Measurements from ENCODE around the gene PPP4R3A. TPM values are rescaled to one million over a fixed set of nuclear protein-coding genes. Genes with fewer than 3 reads are reported as not detected.
"Not testable (repeated sequence)": the region's sequence is repeated elsewhere in the genome, so short reads cannot be mapped to it uniquely, and the experiment has no call there.

The PPP4R3A gene
- total RNA-seq, 2 donors from 2014 or later = 79.3 to 90.9 TPM

GRCh38 chr14:91503000-91503504 is 7.1 kb downstream of the PPP4R3A start:
- Histone ChIP-seq H3K36me3 (no peaks in the 10 kb centered on the region), H3K27me3 (no peaks in the 10 kb centered on the region), H3K9ac (ENCODE audit: low read depth in 2 of 2, low read length in 2 of 2) (no peak overlapping the region), H3K9me3 (no peaks in the 10 kb centered on the region), H3K4me3 (no peak overlapping the region), H3K27ac (no peak overlapping the region), H3K4me1 (peaks cover 8% of the 10 kb centered on the region)
- intact Hi-C loops (cut with DNase I) = loop anchor here (10.0 kb wide), 1 partner anchor 412 kb away; no protein-coding TSS in a partner anchor
- no peak for DNase-seq
- TF ChIP-seq CTCF (IDR thresholded peaks at IDR 0.05) = no peak

- H3K4me1 ChIP-seq = peaks cover 8% of the 10 kb centered on the region
- no peak overlapping the region for H3K4me3 ChIP-seq
- no peak overlapping the region for H3K9ac ChIP-seq (ENCODE audit: low read depth in 2 of 2, low read length in 2 of 2)
- H3K27ac ChIP-seq = no peak overlapping the region
- H3K9me3 ChIP-seq = no peaks in the 10 kb centered on the region
- H3K36me3 ChIP-seq = no peaks in the 10 kb centered on the region
- no peaks in the 10 kb centered on the region for H3K27me3 ChIP-seq
- intact Hi-C loops (cut with DNase I) = loop anchor here (10.0 kb wide), 1 partner anchor 413 kb away; no protein-coding TSS in a partner anchor
- TF ChIP-seq CTCF (IDR thresholded peaks at IDR 0.05) = no peak
- DNase-seq = no peak
Observed at GRCh38 chr14:91501951-91502930, 7.9 kb downstream of the PPP4R3A start.

- no peaks in the 10 kb centered on the region for H3K27me3 ChIP-seq
- TF ChIP-seq CTCF (IDR thresholded peaks at IDR 0.05) = no peak
- H3K9me3 ChIP-seq = no peaks in the 10 kb centered on the region
- H3K4me3 ChIP-seq = no peak overlapping the region
- H3K27ac ChIP-seq = no peak overlapping the region
- no peaks in the 10 kb centered on the region for H3K36me3 ChIP-seq
- DNase-seq = no peak
- H3K4me1 ChIP-seq = peaks cover 4% of the 10 kb centered on the region
- intact Hi-C loops (cut with DNase I) = loop anchor here (10.0 kb wide), 1 partner anchor 413 kb away; no protein-coding TSS in a partner anchor
- H3K9ac ChIP-seq (ENCODE audit: low read depth in 2 of 2, low read length in 2 of 2) = no peak overlapping the region
Observed at GRCh38 chr14:91501348-91501747, 8.8 kb downstream of the PPP4R3A start.

GRCh38 chr14:91496790-91497189 is 13.3 kb downstream of the PPP4R3A start:
- Histone ChIP-seq H3K36me3 (no peaks in the 10 kb centered on the region), H3K9ac (ENCODE audit: low read depth in 2 of 2, low read length in 2 of 2) (no peak overlapping the region), H3K27ac (no peak overlapping the region), H3K4me3 (no peak overlapping the region), H3K9me3 (no peaks in the 10 kb centered on the region), H3K27me3 (no peaks in the 10 kb centered on the region), H3K4me1 (peaks cover 4% of the 10 kb centered on the region)
- no peak for DNase-seq
- no peak for TF ChIP-seq CTCF (IDR thresholded peaks at IDR 0.05)
- intact Hi-C loops (cut with DNase I) = no loop called here

- H3K4me1 ChIP-seq; H3K27ac ChIP-seq; H3K9ac ChIP-seq (ENCODE audit: low read depth in 2 of 2, low read length in 2 of 2); DNase-seq; H3K27me3 ChIP-seq; H3K36me3 ChIP-seq; H3K4me3 ChIP-seq; intact Hi-C loops (cut with DNase I); H3K9me3 ChIP-seq: not testable (repeated sequence)
Observed at GRCh38 chr14:91494392-91495065, 15.6 kb downstream of the PPP4R3A start.

All from colonic mucosa (tissue), 4 donors.